OCI-LY7 (cell line): ENCODE results near the gene DDX23.

Experiments
- EZH2phosphoT487 ChIP-seq: fragments of 200-600 bp; sonication (generic); IDR thresholded peaks from 2 replicates; pipeline ENCODE4 v1.6.1; 2018; ENCODE audit warnings: low read depth, borderline replicate concordance, mild to moderate bottlenecking, mixed run types, antibody characterized with exemption, low read length, moderate library complexity, mixed read lengths
- TF ChIP-seq, protein P1 (sequence below): fragments of 200-600 bp; sonication (generic); conservative IDR thresholded peaks from 2 replicates; pipeline ENCODE4 v1.5.1; 2014; ENCODE audit warnings: mild to moderate bottlenecking, antibody characterized with exemption, low read length, moderate library complexity, mixed read lengths

DNA sequence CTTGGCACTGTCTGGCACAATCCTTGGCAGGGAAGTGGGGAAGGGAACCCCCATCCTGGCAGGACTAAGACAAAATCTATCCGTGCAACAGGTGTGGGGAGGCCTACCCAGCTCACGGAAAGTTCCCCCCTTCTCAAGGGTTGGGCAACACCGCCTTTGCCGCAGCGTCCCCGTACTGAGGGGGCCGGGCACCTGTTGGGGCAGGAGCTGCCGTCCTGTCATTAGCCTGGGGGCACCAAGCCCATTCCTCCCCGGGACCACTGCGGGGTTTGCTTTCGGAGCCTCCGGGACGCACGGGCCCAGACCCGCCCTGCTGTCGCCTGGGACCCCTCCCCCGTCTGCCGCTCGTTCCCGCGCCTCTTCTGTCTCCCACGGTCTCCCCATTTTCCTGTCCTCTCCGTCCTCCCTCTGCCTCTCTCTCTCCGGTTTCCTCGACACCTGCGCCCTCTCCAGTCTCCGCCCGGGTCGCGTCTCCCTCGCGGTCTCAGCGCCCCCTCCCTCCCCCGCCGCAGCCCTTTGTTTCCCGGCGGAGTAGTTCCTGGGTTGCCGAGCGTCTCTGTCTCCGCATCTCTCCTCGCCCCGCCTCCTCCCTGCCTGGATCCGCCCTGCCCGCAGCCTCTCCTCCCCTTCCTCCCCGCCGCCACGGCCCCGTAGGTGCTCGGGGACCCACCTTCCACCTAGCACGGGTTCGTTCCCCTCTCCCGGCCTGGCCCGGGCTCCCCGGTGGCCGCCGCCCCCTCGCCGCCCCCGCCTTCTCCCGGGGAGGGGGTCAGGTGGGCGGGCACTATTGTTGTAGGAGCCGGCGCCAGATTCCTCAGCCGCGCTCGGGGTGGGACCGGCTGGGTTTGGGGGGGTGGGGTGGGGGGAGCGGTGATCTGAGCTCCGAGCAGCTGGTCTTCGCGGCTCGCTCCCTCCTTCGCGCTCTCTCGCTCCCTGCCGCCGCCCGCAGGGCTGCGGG, 33.8 kb downstream of the DDX23 start, which contains the start of gene CACNB3:
- TF ChIP-seq, protein P1, sequence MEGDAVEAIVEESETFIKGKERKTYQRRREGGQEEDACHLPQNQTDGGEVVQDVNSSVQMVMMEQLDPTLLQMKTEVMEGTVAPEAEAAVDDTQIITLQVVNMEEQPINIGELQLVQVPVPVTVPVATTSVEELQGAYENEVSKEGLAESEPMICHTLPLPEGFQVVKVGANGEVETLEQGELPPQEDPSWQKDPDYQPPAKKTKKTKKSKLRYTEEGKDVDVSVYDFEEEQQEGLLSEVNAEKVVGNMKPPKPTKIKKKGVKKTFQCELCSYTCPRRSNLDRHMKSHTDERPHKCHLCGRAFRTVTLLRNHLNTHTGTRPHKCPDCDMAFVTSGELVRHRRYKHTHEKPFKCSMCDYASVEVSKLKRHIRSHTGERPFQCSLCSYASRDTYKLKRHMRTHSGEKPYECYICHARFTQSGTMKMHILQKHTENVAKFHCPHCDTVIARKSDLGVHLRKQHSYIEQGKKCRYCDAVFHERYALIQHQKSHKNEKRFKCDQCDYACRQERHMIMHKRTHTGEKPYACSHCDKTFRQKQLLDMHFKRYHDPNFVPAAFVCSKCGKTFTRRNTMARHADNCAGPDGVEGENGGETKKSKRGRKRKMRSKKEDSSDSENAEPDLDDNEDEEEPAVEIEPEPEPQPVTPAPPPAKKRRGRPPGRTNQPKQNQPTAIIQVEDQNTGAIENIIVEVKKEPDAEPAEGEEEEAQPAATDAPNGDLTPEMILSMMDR: no peak
- no peak for TF ChIP-seq EZH2phosphoT487
